Astrocyte (in vitro differentiated cells and primary cell): ENCODE measurements around the gene CDH20. TPM values are rescaled to one million over a fixed set of nuclear protein-coding genes. Genes with fewer than 3 reads are reported as not detected.

ENCODE experiments used
- DNase-seq: peaks from one replicate; pipeline ENCODE4 v3.0.0-alpha.2; 2010; ENCODE audit warnings: low read depth
- FAIRE-seq: peaks from 2 replicates; lab custom pipeline; 2011; peaks lifted over from hg19 to GRCh38; lab: Jason Lieb, UNC
- H2AFZ ChIP-seq: 2 replicates; pipeline ENCODE4 v1.6.0; 2012; ENCODE audit warnings: low read depth, low read length, inconsistent platforms
- H3K27ac ChIP-seq: 2 replicates; pipeline ENCODE4 v1.5.1; 2011; ENCODE audit warnings: low read depth, low read length, inconsistent platforms
- H3K27me3 ChIP-seq: 2 replicates; pipeline ENCODE4 v1.6.0; 2011; ENCODE audit warnings: low read length, inconsistent platforms; ENCODE audit not compliant: insufficient read depth
- H3K36me3 ChIP-seq: 2 replicates; pipeline ENCODE4 v1.5.1; 2011; ENCODE audit warnings: low read length, inconsistent platforms; ENCODE audit not compliant: insufficient read depth
- H3K4me1 ChIP-seq: 2 replicates; pipeline ENCODE4 v1.5.1; 2011; ENCODE audit warnings: low read length, inconsistent platforms; ENCODE audit not compliant: insufficient read depth
- H3K4me2 ChIP-seq: 2 replicates; pipeline ENCODE4 v1.6.0; 2012; ENCODE audit warnings: low read length, inconsistent platforms
- H3K4me3 ChIP-seq: 2 replicates; pipeline ENCODE4 v1.5.1; 2011; ENCODE audit warnings: low read depth, mild to moderate bottlenecking, low read length, inconsistent platforms; ENCODE audit not compliant: insufficient read depth
- H3K79me2 ChIP-seq: 2 replicates; pipeline ENCODE4 v1.6.0; 2012; ENCODE audit warnings: mild to moderate bottlenecking, low read length, inconsistent platforms; ENCODE audit not compliant: insufficient read depth
- H3K9ac ChIP-seq: 2 replicates; pipeline ENCODE4 v1.6.0; 2012; ENCODE audit warnings: mild to moderate bottlenecking, low read length, inconsistent platforms
- H3K9me3 ChIP-seq: 2 replicates; pipeline ENCODE4 v1.5.1; 2012; ENCODE audit warnings: low read depth, mild to moderate bottlenecking, low read length, inconsistent platforms; ENCODE audit not compliant: insufficient read depth
- H4K20me1 ChIP-seq: 2 replicates; pipeline ENCODE4 v1.6.0; 2012; ENCODE audit warnings: low read length, inconsistent platforms; ENCODE audit not compliant: insufficient read depth
- H3K27ac Mint-ChIP-seq: one replicate; pipeline ENCODE4 v1.8.0; 2021; ENCODE audit warnings: mild to moderate bottlenecking, mixed read lengths; ENCODE audit not compliant: unreplicated experiment
- H3K27me3 Mint-ChIP-seq: one replicate; pipeline ENCODE4 v1.8.0; 2021; ENCODE audit warnings: low read depth, mixed read lengths; ENCODE audit not compliant: unreplicated experiment
- H3K36me3 Mint-ChIP-seq: one replicate; pipeline ENCODE4 v1.8.0; 2021; ENCODE audit warnings: low read depth, mixed read lengths; ENCODE audit not compliant: unreplicated experiment
- H3K4me1 Mint-ChIP-seq: one replicate; pipeline ENCODE4 v1.8.0; 2021; ENCODE audit warnings: low read depth, mixed read lengths; ENCODE audit not compliant: unreplicated experiment
- H3K4me3 Mint-ChIP-seq: one replicate; pipeline ENCODE4 v1.8.0; 2021; ENCODE audit warnings: mild to moderate bottlenecking, moderate library complexity, mixed read lengths; ENCODE audit not compliant: unreplicated experiment
- H3K9me3 Mint-ChIP-seq: one replicate; pipeline ENCODE4 v1.8.0; 2021; ENCODE audit warnings: mild to moderate bottlenecking, mixed read lengths; ENCODE audit not compliant: unreplicated experiment
- EZH2 ChIP-seq: IDR thresholded peaks from 2 replicates; pipeline ENCODE4 v1.6.1; 2012; ENCODE audit warnings: mild to moderate bottlenecking, low read length, inconsistent platforms; ENCODE audit not compliant: insufficient read depth
- total RNA-seq: library from RNA; stranded (reverse); gene quantifications from 2 replicates; pipeline ENCODE4 v1.2.1, GENCODE V29; 2021
- TF ChIP-seq, protein P1 (sequence below): IDR thresholded peaks from 2 replicates; pipeline ENCODE4 v1.5.1; 2011; ENCODE audit warnings: low read depth, mild to moderate bottlenecking, inconsistent platforms, low read length, moderate library complexity; ENCODE audit not compliant: insufficient read depth

CDH20 gene
- total RNA-seq, 1 donor from 2014 or later, result not detected

DNA sequence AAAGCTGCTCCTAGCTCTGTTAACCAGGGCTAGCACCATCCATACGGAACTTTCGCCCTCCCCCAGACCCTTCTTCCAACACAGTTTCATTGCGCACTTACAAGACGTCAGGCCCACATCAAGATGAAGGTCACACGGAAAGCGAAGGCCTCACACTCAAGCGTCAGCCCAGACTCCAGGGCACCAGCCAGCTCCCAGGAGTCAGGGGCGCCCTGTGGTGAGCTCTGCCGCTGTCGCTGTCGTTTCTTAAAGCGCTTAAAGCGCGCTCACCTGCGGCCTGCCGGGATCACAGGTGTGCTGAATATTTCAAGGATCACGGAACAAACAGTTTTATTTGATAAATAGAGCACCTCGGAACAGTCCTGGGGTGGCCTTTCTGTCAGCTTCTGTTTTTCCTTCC is 163.1 kb downstream of the CDH20 start:
- no peak overlapping the region for H3K4me3 Mint-ChIP-seq
- Histone ChIP-seq H3K36me3 (no peaks in the 10 kb centered on the region), H3K4me1 (no peaks in the 10 kb centered on the region), H3K27me3 (no peaks in the 10 kb centered on the region), H3K4me2 (no peak overlapping the region), H2AFZ (no peak overlapping the region), H3K4me3 (no peak overlapping the region), H3K9ac (no peak overlapping the region), H4K20me1 (no peaks in the 10 kb centered on the region), H3K79me2 (no peaks in the 10 kb centered on the region), H3K27ac (no peak overlapping the region), H3K9me3 (no peaks in the 10 kb centered on the region)
- TF ChIP-seq, protein P1, sequence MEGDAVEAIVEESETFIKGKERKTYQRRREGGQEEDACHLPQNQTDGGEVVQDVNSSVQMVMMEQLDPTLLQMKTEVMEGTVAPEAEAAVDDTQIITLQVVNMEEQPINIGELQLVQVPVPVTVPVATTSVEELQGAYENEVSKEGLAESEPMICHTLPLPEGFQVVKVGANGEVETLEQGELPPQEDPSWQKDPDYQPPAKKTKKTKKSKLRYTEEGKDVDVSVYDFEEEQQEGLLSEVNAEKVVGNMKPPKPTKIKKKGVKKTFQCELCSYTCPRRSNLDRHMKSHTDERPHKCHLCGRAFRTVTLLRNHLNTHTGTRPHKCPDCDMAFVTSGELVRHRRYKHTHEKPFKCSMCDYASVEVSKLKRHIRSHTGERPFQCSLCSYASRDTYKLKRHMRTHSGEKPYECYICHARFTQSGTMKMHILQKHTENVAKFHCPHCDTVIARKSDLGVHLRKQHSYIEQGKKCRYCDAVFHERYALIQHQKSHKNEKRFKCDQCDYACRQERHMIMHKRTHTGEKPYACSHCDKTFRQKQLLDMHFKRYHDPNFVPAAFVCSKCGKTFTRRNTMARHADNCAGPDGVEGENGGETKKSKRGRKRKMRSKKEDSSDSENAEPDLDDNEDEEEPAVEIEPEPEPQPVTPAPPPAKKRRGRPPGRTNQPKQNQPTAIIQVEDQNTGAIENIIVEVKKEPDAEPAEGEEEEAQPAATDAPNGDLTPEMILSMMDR, result no peak
- no peak for TF ChIP-seq EZH2
- no peak for DNase-seq
- H3K27ac Mint-ChIP-seq, result no peak overlapping the region
- H3K27me3 Mint-ChIP-seq, result peaks cover 2% of the 10 kb centered on the region
- FAIRE-seq, result no peak
- H3K9me3 Mint-ChIP-seq, result no peaks in the 10 kb centered on the region
- peaks cover 3% of the 10 kb centered on the region for H3K4me1 Mint-ChIP-seq
- no peaks in the 10 kb centered on the region for H3K36me3 Mint-ChIP-seq

DNA sequence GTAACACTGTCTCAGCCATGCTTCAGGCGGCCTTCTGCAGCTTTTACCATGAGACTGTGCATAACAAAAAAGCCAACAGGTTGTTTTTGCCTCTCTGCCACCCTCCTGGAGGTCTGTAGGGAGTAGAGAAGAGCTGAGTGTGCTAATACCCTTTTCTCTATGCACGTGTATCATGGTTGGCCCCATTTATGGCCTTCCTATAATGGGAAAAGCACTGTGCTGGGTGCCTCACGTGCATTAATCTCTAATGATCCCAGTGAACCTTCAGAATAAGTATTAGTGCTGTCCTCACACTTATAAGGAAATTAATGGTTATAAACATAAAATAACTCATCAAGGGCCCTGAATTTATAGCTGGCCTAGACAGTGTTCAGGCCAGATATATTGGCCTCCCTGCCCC is 164.2 kb downstream of the CDH20 start:
- TF ChIP-seq EZH2, result no peak
- TF ChIP-seq, protein P1, result no peak
- Mint-ChIP-seq H3K9me3 (no peaks in the 10 kb centered on the region), H3K4me3 (no peak overlapping the region), H3K4me1 (peaks cover 3% of the 10 kb centered on the region), H3K27ac (no peak overlapping the region), H3K36me3 (no peaks in the 10 kb centered on the region), H3K27me3 (peaks cover 2% of the 10 kb centered on the region)
- H3K36me3 ChIP-seq, result no peaks in the 10 kb centered on the region
- DNase-seq (no peak), FAIRE-seq (no peak)
- no peak overlapping the region for H2AFZ ChIP-seq
- H4K20me1 ChIP-seq, result no peaks in the 10 kb centered on the region
- H3K79me2 ChIP-seq, result no peaks in the 10 kb centered on the region
- no peak overlapping the region for H3K9ac ChIP-seq
- no peak overlapping the region for H3K4me2 ChIP-seq
- no peaks in the 10 kb centered on the region for H3K4me1 ChIP-seq
- no peak overlapping the region for H3K4me3 ChIP-seq
- H3K27ac ChIP-seq, result no peak overlapping the region
- H3K9me3 ChIP-seq, result no peaks in the 10 kb centered on the region
- H3K27me3 ChIP-seq, result no peaks in the 10 kb centered on the region

DNA sequence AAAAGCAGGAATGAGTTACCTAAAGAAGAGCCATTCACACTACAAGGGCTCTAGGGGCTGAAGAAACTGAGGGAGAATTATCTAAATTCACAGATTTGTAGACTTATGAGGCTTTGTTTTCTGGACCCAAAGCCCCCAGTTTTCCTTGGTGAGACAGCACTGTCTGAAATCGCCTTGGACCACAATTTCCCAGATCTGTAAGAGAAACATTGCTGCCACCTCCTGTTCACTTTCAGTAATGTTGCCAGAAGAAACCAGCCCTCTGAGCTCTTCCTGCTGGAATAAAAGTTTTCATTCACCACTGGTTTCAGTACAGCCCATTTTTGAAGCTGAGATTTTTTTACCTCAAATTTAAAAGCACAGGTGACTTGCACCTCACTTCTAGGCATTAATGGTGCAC is 169.2 kb downstream of the CDH20 start:
- FAIRE-seq (peak; percentile 56), DNase-seq (peak; percentile 33)
- no peak overlapping the region for H2AFZ ChIP-seq

More for the DNA sequence above, 169.2 kb downstream of the CDH20 start:
- TF ChIP-seq, protein P1, result peak; percentile 79
- no peak for TF ChIP-seq EZH2
- Histone ChIP-seq H3K27ac (no peak overlapping the region), H3K9me3 (no peaks in the 10 kb centered on the region), H3K36me3 (no peaks in the 10 kb centered on the region), H3K4me1 (peaks cover 9% of the 10 kb centered on the region), H3K4me2 (no peak overlapping the region), H3K9ac (no peak overlapping the region), H3K79me2 (no peaks in the 10 kb centered on the region), H4K20me1 (no peaks in the 10 kb centered on the region), H3K4me3 (no peak overlapping the region), H3K27me3 (no peaks in the 10 kb centered on the region)
- Mint-ChIP-seq H3K27me3 (no peaks in the 10 kb centered on the region), H3K27ac (no peak overlapping the region), H3K4me3 (no peak overlapping the region), H3K9me3 (no peaks in the 10 kb centered on the region), H3K36me3 (no peaks in the 10 kb centered on the region), H3K4me1 (peaks cover 3% of the 10 kb centered on the region)
